ENCODE measurements around the gene OR51A2.
"Not testable (repeated sequence)": the region's sequence is repeated elsewhere in the genome, so short reads cannot be mapped to it uniquely, and the experiment has no call there.

Gene OR51A2

DNA sequence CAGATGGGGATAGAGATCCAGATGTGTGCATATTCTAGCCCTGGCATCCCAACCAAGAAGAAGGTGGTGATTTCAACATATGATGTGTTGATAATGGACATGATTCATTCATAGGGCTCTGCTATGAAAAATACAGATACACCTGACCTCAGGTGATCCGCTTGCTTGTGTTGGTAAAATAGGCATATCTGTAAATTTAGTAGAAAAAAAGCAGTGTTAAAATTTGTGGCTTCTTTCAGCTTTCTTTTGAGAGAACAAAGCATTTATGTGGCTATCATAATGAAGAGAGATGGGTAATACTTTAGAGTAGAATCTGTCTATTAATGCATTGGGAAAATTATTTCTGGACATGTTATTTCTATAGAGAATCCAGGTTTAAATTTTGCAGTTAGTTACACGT, at the start of gene OR51A2:
Gene OR51A2, minus strand, starts transcription at position 101 of the 400 bp plus-strand sequence. Its CDS starts 0 bp downstream, at position 101.
- not testable (repeated sequence) for DNase-seq

GRCh38 chr11:5004424-5005274, 49.1 kb upstream of the OR51A2 start:
- peak; percentile 25 for DNase-seq

- DNase-seq = no peak
These were observed 39.0 kb upstream of the OR51A2 start, which contains the start of gene OR51L1 for GRCh38 chr11:4994551-4994950. OR51L1 (plus strand) TSS chr11:4994851; CDS start chr11:4998983, 4,132 bp downstream.

DNA sequence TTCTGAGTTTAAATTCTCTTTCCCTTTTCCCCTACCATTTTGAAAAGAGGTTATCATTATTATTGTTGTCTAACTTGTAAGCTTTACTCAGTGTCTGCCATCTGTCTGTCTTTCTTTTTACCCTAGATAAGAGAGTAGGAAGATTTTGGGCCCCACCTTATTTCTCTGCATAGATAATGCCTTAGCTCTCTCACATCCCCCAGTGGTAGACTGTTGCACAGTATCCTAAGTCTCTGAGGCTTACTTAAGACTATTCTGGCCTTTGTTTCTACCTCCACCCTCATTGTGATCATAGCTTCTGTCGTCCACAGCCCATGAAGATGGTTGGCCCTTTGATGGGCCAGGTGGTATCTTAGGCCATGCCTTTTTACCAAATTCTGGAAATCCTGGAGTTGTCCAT, 35.5 kb upstream of the OR51A2 start:
- no peak for DNase-seq

- DNase-seq = no peak
These were observed 28.3 kb upstream of the OR51A2 start for GRCh38 chr11:4983841-4984240.

DNA sequence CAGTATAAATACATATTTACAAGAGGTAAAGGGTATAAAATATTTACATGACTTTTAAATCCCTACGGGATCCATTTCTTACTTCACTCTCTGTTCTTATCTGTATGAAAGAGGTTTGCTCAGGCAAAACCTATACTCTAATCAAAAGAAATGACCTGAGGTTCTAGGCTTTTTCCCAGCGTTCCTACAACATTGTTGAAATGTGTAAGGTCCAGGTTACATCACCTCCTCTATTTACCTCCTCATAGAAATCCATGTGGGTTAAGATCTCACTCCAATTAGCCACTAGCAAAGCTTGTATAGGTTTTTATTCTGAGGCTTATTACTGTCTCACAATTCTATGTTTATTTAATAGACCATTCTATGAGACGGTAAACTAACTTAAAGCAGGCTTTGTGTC, 27.2 kb upstream of the OR51A2 start:
- DNase-seq = no peak

GRCh38 chr11:4979036-4979435, 23.5 kb upstream of the OR51A2 start:
- DNase-seq = peak; percentile 10

DNA sequence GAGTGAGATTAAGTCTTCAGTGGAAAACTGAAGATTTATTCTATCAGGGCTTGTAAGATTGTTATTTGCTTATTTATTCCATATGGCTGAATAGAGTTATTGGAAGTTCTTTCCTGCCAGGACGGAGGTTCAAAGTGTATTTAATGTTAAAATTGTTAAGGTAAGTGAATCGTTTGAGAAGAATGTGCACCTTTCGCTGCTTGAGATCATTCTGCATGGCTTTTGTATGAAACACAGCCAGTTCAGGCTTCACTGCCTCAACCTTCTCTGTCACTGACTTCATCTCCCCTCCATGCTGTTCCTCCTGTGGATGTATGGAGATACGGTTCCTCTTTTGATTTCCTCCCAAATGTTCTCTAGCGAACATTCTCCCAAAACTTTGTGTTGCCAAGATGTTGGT, 19.9 kb upstream of the OR51A2 start:
- no peak for DNase-seq

GRCh38 chr11:4962816-4963215, 7.3 kb upstream of the OR51A2 start:
- no peak for DNase-seq

- DNase-seq = no peak
These were observed 5.4 kb upstream of the OR51A2 start for GRCh38 chr11:4960877-4961276.

- no peak for DNase-seq
These were observed 1.9 kb upstream of the OR51A2 start for GRCh38 chr11:4957396-4957795.

GRCh38 chr11:4947505-4947904, 8.0 kb downstream of the OR51A2 start, which contains the start of gene OR51A4:
OR51A4 (minus strand) TSS chr11:4947605; CDS start chr11:4947100, 505 bp downstream.
- DNase-seq = no peak

DNA sequence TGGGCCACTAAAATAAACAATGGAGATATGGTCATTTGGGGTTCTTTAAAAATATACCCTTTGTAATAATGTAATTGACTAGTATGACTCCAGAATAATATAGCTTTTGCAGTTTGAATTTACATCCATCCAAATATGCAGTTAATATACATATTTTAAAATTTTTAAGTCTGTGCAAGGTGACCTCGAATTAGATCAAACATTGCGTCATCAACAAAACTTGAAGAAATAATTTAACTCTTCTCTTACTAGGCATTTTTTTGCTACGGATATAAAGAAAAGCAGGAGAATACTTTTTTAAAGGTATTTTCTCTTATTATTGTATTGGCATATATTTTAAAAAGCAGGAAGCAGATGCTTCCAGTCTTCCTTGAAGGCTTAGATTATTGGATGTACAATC, 18.8 kb downstream of the OR51A2 start:
- no peak for DNase-seq

GRCh38 chr11:4932751-4933150, 22.8 kb downstream of the OR51A2 start:
- DNase-seq = no peak

- no peak for DNase-seq
These were observed 28.9 kb downstream of the OR51A2 start for GRCh38 chr11:4926608-4927007.

DNA sequence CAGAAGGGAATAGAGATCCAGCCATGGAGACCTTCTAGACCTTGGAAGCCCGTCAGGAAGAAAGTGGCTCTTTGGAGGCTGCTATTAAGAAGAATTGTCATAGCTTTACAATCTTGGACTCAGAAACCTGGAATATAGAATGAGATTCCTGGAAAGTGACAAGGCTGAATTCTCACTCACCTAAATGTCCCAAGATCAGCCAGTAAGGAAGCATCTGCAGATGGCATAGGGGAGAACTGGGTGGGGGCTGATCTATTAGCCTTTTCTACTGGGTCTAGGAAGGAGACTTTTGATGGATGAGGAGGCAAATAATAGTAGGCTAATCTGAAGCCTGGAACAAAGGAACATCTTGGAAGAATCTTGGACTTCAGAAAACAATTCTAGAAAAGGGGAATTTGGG, 31.3 kb downstream of the OR51A2 start, which contains the start of gene OR51G1:
Gene OR51G1, minus strand, starts transcription at position 101 of the 400 bp plus-strand sequence. Its CDS starts 0 bp downstream, at position 101.
- no peak for DNase-seq

DNA sequence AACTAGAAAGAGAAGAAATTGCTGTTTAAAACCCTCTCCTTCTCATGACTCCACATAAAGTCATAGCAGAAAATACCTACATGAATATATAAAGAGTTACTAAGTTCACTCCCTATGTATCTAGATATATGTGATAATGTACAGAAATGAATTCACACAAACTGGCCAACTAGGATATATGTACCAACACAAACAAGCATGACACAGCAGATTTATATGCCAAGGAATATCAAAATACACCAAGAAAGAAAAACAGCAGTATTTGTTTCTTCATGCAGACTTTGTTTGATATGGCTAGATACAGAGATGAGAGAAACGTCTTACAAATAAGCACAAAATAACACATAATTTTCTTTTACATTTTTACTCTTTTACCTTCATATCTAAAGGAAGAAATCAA, 33.2 kb downstream of the OR51A2 start:
- no peak for DNase-seq

GRCh38 chr11:4921796-4922195, 33.7 kb downstream of the OR51A2 start:
- no peak for DNase-seq

- no peak for DNase-seq
These were observed 36.3 kb downstream of the OR51A2 start, which contains the start of gene OR51G2 for GRCh38 chr11:4919250-4919649. OR51G2 (minus strand) TSS chr11:4919350; CDS start chr11:4915663, 3,687 bp downstream.

DNA sequence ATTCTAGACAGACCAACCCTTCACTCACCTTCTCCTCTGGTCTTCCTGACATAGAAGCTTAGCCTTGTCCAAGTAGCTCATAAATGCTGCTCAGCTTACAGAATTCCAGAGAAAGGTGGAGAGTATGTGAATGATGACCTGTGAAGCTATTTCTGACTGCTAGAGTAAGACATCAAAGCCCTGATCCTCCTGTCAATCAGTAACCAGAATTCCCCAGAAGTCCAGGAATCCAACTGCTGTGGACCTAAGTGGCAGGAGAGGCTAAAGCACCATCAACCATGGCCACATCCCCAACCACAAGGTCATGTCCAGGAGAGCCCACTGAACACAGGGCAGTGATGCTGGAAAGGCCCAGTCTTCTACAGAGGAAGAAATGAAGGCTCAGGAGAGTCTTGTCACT, 38.9 kb downstream of the OR51A2 start:
- DNase-seq = no peak
